GM11168 (cell line): Measurements from ENCODE around the gene WNT7B.

Experiments used
- in situ Hi-C: fragments of 300-500 bp; cut with MboI; formaldehyde crosslinking; loops from one replicate; pipeline ENCODE4 v1.12.0; 2022; ENCODE audit warnings: low sequenced_read_pairs; ENCODE audit not compliant: unreplicated experiment

WNT7B gene

DNA sequence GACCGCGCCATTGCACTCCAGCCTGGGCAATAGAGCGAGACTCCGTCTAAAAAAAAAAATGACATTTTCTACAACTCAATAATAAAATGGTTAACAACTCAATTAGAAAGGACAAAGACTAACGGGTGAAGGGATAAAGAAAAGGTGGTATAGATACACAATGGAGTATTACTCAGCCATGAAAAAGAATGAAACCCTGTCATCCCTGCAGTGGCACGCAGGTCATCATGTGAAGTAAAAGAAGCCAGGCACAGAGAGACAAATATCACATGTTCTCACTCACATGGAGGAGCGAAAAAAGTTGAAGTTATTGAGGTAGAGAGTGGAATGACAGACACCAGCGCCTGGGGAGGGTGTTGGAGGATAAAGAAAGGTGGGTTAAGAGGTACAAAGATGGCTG, 39.0 kb downstream of the WNT7B start:
- in situ Hi-C loops = no loop called here

DNA sequence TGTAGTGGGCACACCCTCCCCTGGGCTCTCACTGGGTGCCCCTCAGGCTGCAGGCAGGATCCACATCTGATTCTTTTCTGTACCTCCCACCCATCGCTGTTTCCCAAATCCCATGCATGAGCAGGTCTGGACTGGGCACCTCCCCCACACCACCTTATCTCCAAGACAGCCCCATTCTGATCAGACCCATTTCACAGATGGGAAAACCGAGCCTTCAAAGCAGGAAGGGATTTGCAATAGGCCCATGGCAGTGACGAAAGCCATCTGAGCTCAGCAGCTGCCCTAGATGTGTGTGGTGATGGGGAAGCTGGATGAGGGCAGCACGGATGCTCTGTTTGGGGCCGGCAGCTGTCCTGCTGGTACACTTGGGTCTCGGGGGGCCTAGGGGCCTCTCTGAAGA, 41.4 kb downstream of the WNT7B start:
- in situ Hi-C loops = no loop called here

DNA sequence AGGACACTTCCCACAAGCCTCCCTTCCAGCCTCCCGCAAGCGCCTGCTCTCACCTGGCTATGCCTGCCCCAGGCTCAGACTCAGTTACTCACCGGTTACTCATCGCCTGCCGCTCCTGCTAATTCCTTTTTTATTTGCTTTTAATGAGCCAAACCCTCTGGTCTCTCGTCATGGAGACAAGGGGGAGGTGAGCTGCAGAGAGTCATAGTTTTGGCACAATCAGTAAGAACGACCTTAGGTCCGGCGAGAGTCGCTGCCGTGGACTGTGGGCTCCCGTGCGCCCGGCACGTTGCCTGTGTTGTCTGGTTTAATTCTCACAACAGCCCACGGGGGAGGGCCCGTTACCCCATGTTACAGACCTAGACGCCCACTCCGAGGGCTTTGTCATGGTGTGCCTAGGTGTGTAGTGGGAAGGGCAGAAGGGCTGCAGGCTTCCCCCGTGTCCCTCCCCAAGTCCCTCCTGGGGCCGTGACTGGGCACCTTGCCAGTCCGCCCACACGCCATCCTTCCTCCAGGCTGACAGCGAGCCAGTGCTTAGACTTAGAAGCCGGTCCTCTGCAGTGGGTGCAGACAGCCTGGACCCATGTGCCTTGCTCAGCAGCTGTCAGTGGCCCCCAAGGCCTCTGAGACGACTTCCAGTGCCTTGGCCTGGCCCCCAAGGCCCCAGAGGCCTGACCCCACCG, 42.2 kb downstream of the WNT7B start:
- in situ Hi-C loops = no loop called here

DNA sequence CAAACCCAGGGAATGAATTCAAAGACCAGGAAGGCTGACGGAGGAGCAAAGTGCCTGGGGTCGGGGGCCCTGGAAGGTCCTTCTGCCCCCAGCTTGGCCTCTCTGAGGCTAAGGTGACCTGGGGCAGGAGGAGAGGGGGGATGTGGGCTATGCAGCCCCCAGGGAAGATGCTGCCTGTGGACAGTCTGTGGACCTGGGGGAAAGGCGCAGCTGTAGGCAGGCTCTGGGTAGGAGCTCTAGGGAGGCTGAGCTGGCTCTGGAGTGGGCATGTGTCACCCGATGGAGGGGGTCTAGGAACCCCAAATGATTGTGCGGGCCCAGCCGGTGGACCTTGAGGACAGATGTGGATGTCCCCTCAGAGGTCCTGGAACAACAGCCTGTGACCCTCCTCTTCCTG, 42.8 kb downstream of the WNT7B start:
- in situ Hi-C loops = no loop called here

DNA sequence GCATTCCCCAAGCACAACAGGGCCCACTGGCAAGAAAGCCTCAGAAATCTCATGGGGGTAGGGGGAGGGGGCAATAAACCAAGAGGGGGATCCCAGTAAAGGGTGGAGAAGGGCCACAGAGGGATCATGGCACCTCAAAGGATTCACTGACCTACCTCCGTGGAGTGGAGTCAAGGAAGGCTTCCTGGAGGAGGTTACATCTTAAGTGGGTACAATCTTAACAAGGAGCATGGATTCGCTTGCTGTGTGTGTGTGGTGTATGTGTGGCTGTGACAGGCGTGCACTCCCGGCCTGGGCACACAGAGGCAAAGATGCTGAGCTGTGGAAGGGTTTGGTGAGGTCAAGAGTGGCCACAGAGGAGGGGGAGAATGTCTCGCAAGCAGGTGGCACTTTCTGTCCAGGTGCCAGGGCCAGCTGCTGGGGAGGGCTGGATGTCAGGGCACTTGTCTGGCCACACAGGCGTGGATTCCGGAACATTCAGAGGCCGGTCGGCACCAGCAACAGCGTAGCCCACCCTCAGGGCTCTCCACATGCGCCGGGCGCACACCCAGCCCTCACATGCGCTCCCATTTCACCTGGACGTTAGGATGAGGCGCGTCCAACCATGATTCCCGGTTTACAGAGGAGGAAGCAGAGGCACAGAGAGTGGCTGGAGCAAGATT, 43.3 kb downstream of the WNT7B start:
- in situ Hi-C loops = no loop called here

DNA sequence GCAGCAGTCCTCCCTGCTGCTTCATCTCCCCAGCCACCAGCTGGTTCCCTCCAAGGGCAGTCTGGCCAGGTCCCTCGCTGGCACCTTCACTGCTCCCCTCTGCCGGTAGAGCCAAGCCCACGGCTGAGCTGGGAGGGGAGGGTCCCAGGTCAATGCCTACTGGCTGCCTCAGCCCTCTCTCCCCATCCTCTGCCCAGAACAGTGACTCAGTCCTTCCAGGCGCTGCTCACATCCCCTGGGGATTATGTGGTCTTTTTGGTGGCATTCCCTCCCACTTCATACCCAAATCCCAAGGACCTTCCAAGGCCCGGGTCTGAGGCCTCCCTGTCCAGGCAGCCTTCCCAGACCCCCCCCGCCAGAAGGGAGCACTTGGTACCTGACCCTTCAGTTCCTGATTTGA, 44.9 kb downstream of the WNT7B start:
- in situ Hi-C loops = no loop called here

DNA sequence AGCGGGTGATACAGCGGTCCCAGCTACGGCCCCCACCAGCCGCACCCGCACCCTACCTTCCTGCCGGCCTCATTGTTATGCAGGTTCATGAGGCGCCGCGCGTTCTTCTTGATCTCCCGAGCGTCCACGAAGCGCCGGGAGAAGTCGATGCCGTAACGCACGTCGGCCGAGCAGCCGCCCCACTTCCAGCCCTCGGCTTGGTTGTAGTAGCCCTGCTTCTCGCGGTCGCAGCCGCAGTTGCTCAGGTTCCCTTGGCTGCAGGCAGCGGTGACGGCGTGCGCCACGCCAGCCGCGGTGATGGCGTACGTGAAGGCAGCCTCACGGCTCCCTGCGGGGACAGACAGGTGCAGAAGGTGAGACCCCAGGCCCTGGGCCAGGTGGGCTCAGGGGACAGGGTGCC, 45.9 kb downstream of the WNT7B start:
- in situ Hi-C loops = no loop called here

DNA sequence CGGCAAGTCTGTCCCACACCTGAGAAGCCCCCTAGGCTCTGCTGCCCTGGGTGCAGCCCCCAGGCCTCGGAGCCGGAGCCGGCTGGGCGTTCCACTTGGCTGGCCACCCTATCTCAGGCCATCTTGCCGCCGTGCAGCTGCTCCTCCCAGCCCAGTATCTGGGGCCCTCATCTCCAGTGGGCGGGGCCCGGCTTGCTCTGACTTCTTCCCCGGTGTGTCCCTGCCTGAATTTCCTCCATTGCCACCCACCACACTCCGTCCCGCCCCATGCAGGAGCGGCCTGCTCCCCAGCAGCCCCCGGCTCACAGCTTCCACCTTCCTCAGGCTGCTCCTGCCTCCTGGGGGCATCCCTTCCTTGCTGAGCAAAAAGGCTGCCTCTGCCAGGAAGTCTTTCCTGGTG, 46.6 kb downstream of the WNT7B start:
- in situ Hi-C loops = no loop called here

DNA sequence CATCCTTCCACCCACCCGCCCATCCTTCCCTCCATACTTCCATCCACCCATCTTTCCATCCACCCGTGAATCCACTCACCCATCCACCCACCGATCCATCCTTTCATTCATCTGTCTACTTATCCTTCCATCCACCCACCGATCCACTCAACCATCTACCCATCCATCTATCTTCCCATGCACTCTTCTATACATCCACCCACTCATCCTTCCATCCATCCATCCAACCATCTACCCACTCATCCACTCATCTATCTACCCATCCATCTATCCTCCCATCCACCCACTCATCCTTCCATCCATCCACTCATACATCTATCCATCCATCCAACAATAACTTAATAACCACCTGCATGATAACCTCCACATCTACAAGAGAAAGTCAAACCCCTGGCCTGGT, 47.3 kb downstream of the WNT7B start:
- in situ Hi-C loops = no loop called here

DNA sequence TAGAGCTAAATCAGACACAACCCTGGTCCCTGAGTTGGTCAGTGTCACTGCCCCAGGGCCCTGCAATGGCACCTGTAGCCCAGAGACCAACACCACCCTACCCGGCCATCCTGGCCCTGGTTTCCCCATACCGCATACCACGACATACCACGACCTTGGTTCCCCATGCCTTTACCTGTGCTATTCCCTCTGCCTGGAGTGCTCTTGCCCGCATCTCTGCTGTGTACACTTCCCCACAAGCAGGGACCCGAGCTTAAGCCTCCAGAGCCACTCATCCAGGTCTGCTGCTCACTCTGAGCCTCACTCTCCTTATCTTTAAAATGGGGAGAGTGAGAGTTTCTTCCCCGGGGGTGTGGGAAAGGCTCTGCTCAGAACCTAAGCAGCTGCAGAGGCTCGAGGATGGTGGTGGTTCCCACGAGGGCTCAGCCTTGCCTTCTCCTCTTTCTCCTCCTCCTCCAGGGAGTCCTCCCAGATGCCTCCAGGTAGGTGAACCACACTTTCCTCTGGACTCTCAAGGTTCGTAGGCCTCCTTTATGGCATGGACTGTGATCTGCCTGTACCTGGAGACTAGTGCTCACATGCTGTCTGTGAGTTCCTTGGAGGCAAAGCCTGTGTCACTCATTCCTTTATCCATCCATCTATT, 48.1 kb downstream of the WNT7B start:
- in situ Hi-C loops = no loop called here

DNA sequence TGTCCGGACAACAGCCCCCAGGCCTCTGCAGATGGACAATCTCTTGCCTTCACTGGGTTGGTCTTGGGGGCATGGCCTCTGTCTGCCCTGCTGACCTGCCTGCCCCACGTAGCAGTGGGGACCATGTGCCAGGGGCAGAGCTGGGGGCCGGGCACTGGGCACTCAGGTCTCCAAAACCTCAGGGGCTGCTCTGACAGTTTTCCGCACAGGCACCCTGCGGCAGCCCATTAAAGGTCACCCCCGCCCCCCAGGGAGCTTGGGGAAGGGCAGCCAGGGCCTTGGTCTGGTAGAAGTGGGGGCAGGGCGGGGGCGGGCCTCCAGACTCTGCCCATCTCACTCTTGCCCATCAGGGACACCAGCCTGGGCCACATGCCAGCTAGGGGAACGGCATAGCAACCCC, 49.9 kb downstream of the WNT7B start:
- in situ Hi-C loops = no loop called here

DNA sequence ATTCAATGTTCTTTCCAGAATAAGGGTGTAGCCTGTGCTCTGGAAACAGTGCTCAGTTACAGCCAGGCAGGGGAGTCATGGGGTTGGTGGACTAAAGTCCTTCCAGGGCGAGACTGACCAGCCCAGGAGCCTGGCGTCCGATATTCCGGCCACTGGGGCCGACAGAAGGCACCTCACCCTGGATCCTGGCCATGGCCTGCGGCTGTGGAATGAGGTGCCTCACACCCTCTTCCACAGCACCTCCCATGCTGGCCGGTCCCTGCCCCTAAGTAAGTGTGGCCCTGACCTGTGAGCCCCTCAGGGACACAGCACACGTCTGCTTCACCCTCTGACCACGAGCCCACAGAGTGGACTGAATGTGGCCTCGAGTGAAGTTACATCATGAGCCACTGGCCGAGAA, 50.5 kb downstream of the WNT7B start:
- in situ Hi-C loops = no loop called here

DNA sequence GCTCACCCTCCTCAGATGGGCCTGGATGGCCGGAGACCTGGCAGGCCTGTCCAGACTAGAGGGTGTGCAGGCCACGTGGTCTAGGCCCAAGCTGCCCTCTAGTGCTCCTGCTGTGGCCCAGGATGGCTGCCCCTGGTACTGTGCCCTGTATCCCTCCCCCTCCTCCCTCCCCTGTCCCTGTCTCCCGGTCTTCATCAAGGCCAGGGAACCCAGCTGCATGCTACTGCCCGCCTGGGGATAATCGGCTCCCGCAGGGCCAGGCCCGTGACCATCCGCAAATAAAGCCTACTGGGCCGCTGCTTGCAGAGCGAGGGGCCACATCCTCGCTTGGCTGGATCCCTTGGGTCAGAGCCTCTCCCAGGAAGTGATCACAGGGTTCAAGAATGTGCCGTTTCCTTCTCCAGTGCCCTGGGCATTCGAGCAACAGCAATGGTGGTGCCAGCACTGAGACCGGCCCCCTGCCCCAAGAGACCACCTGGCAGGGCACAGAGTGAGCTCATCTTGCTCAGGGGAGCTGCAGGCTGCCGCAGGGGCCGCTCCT, 51.1 kb downstream of the WNT7B start:
- in situ Hi-C loops = no loop called here

DNA sequence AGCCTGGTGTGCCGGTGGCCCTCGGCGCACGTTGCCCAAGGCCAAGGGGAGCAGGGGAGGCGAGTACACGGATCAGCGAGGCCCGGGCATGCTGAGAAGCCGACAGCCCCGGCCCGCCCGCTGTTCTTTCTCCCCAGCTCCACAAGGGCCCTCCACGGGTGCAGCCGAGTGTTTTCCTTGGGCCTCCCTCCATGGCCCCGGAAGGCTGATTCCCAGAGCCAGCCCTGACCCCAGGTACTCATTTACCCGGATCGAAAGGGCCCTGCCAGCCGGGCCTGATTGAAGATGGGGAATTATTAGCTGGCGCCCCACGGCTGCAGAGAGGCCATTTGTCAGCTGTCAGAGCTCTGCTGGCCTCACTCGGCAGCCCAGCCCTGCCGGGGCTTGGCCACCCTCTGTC, 53.1 kb downstream of the WNT7B start:
- in situ Hi-C loops = no loop called here

DNA sequence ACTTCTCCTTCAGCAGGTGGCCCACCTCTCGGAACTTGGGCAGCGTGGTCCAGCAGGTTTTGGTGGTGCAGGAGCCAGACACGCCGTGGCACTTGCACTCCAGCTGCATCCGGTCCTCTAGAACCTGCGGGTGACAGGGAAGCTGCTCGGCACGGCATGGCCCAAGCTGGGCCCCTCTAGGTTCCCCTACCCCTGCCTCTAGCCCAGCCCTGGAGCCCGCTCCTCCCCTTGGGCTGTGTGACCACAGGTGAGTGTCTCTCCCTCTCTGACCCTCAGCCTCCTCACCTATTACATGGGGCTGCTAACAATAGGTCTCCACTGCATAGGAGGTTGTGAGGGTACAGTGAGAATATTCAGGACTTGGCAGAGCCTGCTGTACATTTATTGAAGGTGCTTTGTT, 53.8 kb downstream of the WNT7B start:
- in situ Hi-C loops = no loop called here

DNA sequence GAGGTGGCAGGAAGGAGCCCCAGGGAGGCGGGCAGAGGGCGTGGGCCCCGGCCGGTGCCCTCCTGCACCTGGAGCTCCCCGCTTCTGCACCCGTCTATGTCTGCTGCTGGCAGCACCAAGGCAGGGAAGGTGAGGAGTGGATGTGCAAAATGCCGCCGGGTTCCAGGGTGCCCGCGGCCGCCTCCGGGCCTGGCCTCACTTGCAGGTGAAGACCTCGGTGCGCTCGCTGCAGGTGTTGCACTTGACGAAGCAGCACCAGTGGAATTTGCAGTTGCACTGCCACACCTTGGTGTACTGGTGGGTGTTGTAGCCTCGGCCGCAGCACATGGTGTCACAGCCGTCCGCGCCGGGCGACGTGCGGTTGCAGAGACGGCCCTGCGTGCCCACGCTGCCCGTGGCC, 54.3 kb downstream of the WNT7B start:
- in situ Hi-C loops = no loop called here

DNA sequence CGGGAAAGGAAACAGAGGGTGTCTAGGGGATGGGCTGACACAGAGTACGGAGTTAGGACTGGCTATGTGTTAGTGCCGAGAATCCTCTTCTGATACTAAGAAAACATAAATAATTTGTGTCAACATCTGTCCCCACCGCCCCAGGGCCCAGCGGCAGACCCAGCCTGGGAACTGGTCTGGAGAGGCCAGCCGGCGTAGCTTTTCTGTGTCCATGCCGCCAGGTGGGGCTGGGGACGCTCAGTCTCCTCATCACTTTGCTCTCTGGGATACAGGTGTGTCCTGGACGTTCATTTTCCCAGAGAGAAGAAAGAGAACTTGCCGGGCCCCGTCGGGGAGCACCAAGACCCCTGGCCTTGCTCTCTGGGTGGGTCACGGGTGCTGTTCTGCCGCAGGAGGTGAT, 54.7 kb downstream of the WNT7B start:
- in situ Hi-C loops = no loop called here

DNA sequence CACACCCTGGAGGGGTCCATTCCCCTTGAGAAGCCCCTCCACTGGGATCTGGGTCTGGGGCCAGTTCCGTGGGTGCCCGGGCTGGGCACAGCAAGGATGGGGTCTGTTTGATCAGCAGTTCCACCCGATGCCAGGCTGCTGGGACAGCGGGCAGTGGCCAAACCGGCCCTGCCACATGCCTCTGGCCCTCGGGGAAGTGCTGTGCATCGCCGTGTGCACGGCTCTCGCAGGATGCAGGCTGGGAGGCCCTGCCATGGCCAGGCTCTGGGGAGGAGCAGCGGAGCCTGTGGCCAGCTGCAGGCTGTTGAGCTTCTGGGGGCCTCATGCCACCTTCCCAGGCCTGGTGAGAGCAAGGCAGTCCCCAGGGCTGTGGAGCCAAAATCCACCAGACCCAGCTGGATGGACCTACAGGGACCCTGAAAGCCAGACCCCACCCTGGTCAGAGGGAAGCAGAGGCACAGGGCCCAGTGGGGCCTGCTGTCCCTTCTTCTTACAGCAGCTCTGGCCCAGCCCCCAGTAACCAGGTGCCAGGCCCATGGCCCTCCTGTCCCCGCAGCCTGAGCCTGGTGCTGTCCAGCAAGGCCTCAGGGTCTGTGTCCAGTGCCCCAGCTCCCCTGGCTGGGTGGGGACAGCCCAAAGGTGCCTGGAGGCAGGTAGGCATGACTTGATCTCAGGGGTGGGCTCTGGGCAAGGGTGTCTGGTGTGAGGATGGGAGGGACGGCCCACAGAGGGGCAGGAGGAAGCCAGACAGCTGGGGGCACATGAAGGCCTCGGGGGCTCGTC, 57.3 kb downstream of the WNT7B start:
- in situ Hi-C loops = no loop called here

DNA sequence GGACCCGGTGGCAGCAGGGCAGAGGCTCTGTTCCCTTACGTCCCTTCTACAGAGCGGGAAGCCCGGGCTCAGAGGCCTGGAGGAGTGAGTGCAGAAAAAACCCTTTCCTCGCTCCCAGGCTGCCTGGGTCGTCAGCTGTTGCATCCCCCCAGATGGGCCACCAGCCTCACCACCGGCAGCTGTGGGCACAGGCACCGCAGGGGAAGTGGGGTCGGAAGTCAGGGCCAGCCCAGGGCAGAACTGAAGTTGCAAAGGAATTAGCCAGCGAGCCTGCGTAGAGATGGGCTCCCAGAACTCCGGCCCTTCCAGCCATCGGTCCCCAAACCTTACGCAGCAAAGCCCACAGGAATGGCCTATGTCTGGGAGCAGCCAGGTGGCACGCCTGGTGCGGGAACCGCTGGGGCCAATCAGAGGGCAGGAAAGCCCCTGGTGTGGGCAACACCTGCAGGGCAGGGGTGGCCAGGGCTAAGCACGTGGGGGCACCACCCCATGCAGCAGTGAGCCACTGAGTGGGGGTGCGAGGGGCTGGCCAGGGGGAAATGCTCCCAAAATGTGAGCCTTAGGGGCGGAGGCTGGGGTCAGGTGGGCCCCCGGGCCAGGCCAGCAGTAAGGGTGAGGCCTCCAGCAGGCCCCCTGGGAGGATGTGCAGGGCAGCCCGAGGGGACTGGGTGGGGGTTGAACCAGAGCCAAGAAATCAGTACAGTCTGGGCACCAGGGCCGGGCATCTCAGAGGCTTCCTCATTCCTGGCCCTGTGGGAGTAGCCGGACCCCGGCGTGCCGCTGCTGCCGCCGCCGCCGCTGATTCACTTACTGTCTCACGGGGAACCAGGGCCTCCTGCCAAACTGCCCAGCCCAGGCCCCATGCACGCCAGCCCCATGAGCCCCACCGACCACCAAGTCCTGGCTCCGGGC, 58.2 kb downstream of the WNT7B start:
- in situ Hi-C loops = no loop called here
